Measurements from ENCODE around the gene BLTP3B.

- TF ChIP-seq, protein P1, sequence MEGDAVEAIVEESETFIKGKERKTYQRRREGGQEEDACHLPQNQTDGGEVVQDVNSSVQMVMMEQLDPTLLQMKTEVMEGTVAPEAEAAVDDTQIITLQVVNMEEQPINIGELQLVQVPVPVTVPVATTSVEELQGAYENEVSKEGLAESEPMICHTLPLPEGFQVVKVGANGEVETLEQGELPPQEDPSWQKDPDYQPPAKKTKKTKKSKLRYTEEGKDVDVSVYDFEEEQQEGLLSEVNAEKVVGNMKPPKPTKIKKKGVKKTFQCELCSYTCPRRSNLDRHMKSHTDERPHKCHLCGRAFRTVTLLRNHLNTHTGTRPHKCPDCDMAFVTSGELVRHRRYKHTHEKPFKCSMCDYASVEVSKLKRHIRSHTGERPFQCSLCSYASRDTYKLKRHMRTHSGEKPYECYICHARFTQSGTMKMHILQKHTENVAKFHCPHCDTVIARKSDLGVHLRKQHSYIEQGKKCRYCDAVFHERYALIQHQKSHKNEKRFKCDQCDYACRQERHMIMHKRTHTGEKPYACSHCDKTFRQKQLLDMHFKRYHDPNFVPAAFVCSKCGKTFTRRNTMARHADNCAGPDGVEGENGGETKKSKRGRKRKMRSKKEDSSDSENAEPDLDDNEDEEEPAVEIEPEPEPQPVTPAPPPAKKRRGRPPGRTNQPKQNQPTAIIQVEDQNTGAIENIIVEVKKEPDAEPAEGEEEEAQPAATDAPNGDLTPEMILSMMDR (IDR thresholded peaks at IDR 0.05): no peak
- TF ChIP-seq POLR2A (IDR thresholded peaks at IDR 0.05) (no peak), POLR2AphosphoS5 (IDR thresholded peaks at IDR 0.05) (no peak)
Observed at GRCh38 chr12:100105661-100106060, 37.0 kb downstream of the BLTP3B start.

All from breast epithelium (tissue), 3 donors.